CMK (cell line): ENCODE data around the gene EPM2AIP1.
"Not testable (repeated sequence)": the region's sequence is repeated elsewhere in the genome, so short reads cannot be mapped to it uniquely, and the experiment has no call there.

Experiments
- DNase-seq: peaks from one replicate; pipeline ENCODE4 v3.0.0-alpha.2; 2010; ENCODE audit warnings: low read depth

The EPM2AIP1 gene

GRCh38 chr3:36992806-36993325 lies at the start of gene EPM2AIP1:
Gene EPM2AIP1 (minus strand): TSS chr3:36993131. CDS start chr3:36993077, 54 bp downstream.
- no peak for DNase-seq

- not testable (repeated sequence) for DNase-seq
These were observed 49.8 kb upstream of the EPM2AIP1 start for GRCh38 chr3:37042712-37043111.

GRCh38 chr3:37041546-37042195 lies 48.7 kb upstream of the EPM2AIP1 start:
- no peak for DNase-seq

GRCh38 chr3:37040231-37040630 lies 47.3 kb upstream of the EPM2AIP1 start:
- no peak for DNase-seq

GRCh38 chr3:37039161-37039846 lies 46.4 kb upstream of the EPM2AIP1 start:
- no peak for DNase-seq

- DNase-seq: no peak
These were observed 44.4 kb upstream of the EPM2AIP1 start for GRCh38 chr3:37037352-37037751.

- DNase-seq: no peak
These were observed 40.0 kb upstream of the EPM2AIP1 start for GRCh38 chr3:37032961-37033360.

- no peak for DNase-seq
These were observed 38.3 kb upstream of the EPM2AIP1 start for GRCh38 chr3:37031096-37031682.

GRCh38 chr3:37030588-37030987 lies 37.7 kb upstream of the EPM2AIP1 start:
- no peak for DNase-seq

- no peak for DNase-seq
These were observed 36.7 kb upstream of the EPM2AIP1 start for GRCh38 chr3:37029516-37030163.

- DNase-seq: no peak
These were observed 36.2 kb upstream of the EPM2AIP1 start for GRCh38 chr3:37029111-37029510.

- no peak for DNase-seq
These were observed 35.4 kb upstream of the EPM2AIP1 start for GRCh38 chr3:37028329-37028728.

GRCh38 chr3:37026851-37027250 lies 33.9 kb upstream of the EPM2AIP1 start:
- no peak for DNase-seq

- DNase-seq: no peak
These were observed 32.8 kb upstream of the EPM2AIP1 start for GRCh38 chr3:37025561-37026335.

GRCh38 chr3:37024820-37025405 lies 32.0 kb upstream of the EPM2AIP1 start:
- no peak for DNase-seq

- no peak for DNase-seq
These were observed 31.2 kb upstream of the EPM2AIP1 start for GRCh38 chr3:37024092-37024491.

- no peak for DNase-seq
These were observed 24.8 kb upstream of the EPM2AIP1 start for GRCh38 chr3:37017683-37018082.

GRCh38 chr3:37016903-37017302 lies 24.0 kb upstream of the EPM2AIP1 start:
- no peak for DNase-seq

- no peak for DNase-seq
These were observed 22.7 kb upstream of the EPM2AIP1 start for GRCh38 chr3:37015642-37016041.

GRCh38 chr3:37014620-37015019 lies 21.7 kb upstream of the EPM2AIP1 start:
- no peak for DNase-seq
